ENCODE data around the gene RHOD.

DNA sequence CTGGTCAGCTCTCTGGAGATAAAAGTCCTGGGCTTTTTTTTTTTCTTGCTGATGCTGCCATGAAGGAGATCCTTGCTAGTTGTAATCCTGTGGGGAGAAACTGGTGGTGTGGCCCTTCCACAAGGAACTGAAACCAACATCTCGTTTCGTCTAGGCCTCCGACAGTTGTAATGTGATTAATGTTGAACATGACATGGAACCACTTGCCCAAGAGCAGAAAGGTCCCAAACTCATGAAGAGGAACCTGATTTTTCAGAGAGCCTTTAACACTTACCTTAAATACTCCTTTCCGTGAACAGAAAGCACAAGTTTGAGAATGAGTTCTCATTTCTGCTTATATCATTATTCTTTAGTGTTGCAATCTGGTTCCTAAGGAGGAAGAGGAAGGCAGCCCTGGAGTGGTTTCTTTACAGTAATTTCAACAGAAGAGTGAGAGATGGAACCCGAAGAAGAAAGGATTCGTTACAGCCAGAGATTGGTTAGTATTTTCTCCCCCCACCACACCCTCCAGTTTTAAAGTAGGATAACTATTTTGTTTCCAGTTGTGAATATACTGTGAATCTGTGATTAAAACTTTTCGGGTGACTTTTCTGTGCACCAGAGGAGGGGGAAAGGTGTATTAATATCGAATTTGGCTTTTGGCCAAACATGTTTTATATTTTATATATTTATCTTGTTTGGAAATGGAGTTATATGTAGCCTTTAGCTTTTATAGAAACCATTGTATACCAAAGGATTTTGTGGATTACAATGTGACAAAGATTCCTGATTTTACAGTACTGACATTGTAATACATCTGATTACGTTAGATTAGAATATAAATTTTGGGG lies 64.4 kb downstream of the RHOD start:
- no peak for TF ChIP-seq POLR2AphosphoS5 (IDR thresholded peaks at IDR 0.05)
- TF ChIP-seq, protein P1, sequence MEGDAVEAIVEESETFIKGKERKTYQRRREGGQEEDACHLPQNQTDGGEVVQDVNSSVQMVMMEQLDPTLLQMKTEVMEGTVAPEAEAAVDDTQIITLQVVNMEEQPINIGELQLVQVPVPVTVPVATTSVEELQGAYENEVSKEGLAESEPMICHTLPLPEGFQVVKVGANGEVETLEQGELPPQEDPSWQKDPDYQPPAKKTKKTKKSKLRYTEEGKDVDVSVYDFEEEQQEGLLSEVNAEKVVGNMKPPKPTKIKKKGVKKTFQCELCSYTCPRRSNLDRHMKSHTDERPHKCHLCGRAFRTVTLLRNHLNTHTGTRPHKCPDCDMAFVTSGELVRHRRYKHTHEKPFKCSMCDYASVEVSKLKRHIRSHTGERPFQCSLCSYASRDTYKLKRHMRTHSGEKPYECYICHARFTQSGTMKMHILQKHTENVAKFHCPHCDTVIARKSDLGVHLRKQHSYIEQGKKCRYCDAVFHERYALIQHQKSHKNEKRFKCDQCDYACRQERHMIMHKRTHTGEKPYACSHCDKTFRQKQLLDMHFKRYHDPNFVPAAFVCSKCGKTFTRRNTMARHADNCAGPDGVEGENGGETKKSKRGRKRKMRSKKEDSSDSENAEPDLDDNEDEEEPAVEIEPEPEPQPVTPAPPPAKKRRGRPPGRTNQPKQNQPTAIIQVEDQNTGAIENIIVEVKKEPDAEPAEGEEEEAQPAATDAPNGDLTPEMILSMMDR (IDR thresholded peaks at IDR 0.05) = no peak
- TF ChIP-seq POLR2A (IDR thresholded peaks at IDR 0.05) = peak in 1 of 4 donors; percentile 58
